ENCODE data around the gene STARD8. TPM values are rescaled to one million over a fixed set of nuclear protein-coding genes. Genes with fewer than 3 reads are reported as not detected.

The STARD8 gene
- polyA plus RNA-seq, 1 donor, result 2.6 TPM

- no peaks in the 10 kb centered on the region for H3K27me3 ChIP-seq (ENCODE audit: control insufficient read depth, insufficient read depth, low read length)
- no peak overlapping the region for H3K27ac ChIP-seq (ENCODE audit: low read length)
- no peaks in the 10 kb centered on the region for H3K4me1 ChIP-seq (ENCODE audit: control insufficient read depth, insufficient read depth, low read length)
- no peak for DNase-seq
- WGBS (ENCODE audit: insufficient coverage, low lambda C conversion rate), result no CpG with 5 or more reads among the region's 3 CpGs
- no peaks in the 10 kb centered on the region for H3K9me3 ChIP-seq (ENCODE audit: control insufficient read depth, low read depth, low read length)
- no peak overlapping the region for H3K4me3 ChIP-seq (ENCODE audit: low read length)
- H3K36me3 ChIP-seq (ENCODE audit: control insufficient read depth, insufficient read depth, low read length), result no peaks in the 10 kb centered on the region
These were observed 102.0 kb downstream of the STARD8 start for GRCh38 chrX:68749426-68749825.

- WGBS (ENCODE audit: insufficient coverage, low lambda C conversion rate), result no CpG with 5 or more reads among the region's 3 CpGs
- DNase-seq, result no peak
- Histone ChIP-seq H3K9me3 (ENCODE audit: control insufficient read depth, low read depth, low read length) (no peaks in the 10 kb centered on the region), H3K4me1 (ENCODE audit: control insufficient read depth, insufficient read depth, low read length) (no peaks in the 10 kb centered on the region), H3K27me3 (ENCODE audit: control insufficient read depth, insufficient read depth, low read length) (no peaks in the 10 kb centered on the region), H3K4me3 (ENCODE audit: low read length) (no peak overlapping the region), H3K36me3 (ENCODE audit: control insufficient read depth, insufficient read depth, low read length) (no peaks in the 10 kb centered on the region), H3K27ac (ENCODE audit: low read length) (no peak overlapping the region)
These were observed 102.8 kb downstream of the STARD8 start for GRCh38 chrX:68750316-68750715.

DNA sequence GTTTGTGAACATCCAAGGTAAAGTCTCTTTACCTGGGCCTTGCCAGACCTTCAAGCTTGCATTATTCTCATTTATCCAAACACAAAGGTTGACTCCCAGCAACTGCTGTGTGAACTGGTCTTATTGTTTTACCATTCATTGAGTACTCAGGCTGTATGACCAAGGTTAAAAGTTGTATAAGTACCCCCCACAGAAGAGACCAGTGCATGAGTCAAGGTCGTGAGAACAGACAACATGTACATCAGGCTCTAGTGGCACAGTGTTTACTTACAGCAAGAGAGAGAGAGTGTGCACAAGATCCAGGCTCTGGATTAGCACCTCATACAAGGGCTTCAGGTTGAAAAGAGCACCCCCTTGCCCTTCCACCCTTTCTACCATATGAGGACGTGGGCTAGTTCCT, 103.9 kb downstream of the STARD8 start:
- Histone ChIP-seq H3K27ac (ENCODE audit: low read length) (no peak overlapping the region), H3K36me3 (ENCODE audit: control insufficient read depth, insufficient read depth, low read length) (no peaks in the 10 kb centered on the region), H3K9me3 (ENCODE audit: control insufficient read depth, low read depth, low read length) (no peaks in the 10 kb centered on the region), H3K27me3 (ENCODE audit: control insufficient read depth, insufficient read depth, low read length) (no peaks in the 10 kb centered on the region), H3K4me1 (ENCODE audit: control insufficient read depth, insufficient read depth, low read length) (no peaks in the 10 kb centered on the region), H3K4me3 (ENCODE audit: low read length) (no peak overlapping the region)
- no CpG with 5 or more reads among the region's 2 CpGs for WGBS (ENCODE audit: insufficient coverage, low lambda C conversion rate)
- no peak for DNase-seq

DNA sequence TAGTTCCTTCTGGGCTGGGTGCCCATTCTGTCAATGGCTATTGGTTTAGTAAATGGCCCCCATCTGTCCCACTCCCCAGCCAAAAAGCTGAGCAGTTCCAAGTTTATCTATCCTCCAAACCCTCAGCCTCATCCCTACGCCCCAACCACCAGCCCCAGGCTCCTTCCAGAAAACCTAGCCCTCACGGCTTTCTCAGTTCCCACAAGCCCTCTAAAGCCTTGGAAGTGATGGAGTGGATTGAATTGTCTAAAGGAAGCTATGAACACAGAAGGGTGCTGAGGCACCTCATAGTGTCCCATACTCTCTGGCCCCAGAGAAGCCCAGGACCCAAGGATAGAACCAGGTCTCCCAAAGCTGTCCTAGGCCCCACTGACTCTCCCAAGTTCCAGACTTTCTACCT, 105.8 kb downstream of the STARD8 start:
- no peak for DNase-seq
- Histone ChIP-seq H3K4me1 (ENCODE audit: control insufficient read depth, insufficient read depth, low read length) (no peaks in the 10 kb centered on the region), H3K27ac (ENCODE audit: low read length) (no peak overlapping the region), H3K27me3 (ENCODE audit: control insufficient read depth, insufficient read depth, low read length) (no peaks in the 10 kb centered on the region), H3K4me3 (ENCODE audit: low read length) (no peak overlapping the region), H3K36me3 (ENCODE audit: control insufficient read depth, insufficient read depth, low read length) (no peaks in the 10 kb centered on the region), H3K9me3 (ENCODE audit: control insufficient read depth, low read depth, low read length) (no peaks in the 10 kb centered on the region)
- WGBS (ENCODE audit: insufficient coverage, low lambda C conversion rate), result no CpG with 5 or more reads among the region's 2 CpGs

GRCh38 chrX:68754406-68754805, 106.9 kb downstream of the STARD8 start:
- H3K27ac ChIP-seq (ENCODE audit: low read length), result no peak overlapping the region
- no peak for DNase-seq
- no peaks in the 10 kb centered on the region for H3K9me3 ChIP-seq (ENCODE audit: control insufficient read depth, low read depth, low read length)
- WGBS (ENCODE audit: insufficient coverage, low lambda C conversion rate), result no CpG with 5 or more reads among the region's 7 CpGs
- no peaks in the 10 kb centered on the region for H3K4me1 ChIP-seq (ENCODE audit: control insufficient read depth, insufficient read depth, low read length)
- H3K36me3 ChIP-seq (ENCODE audit: control insufficient read depth, insufficient read depth, low read length), result no peaks in the 10 kb centered on the region
- no peak overlapping the region for H3K4me3 ChIP-seq (ENCODE audit: low read length)
- no peaks in the 10 kb centered on the region for H3K27me3 ChIP-seq (ENCODE audit: control insufficient read depth, insufficient read depth, low read length)

DNA sequence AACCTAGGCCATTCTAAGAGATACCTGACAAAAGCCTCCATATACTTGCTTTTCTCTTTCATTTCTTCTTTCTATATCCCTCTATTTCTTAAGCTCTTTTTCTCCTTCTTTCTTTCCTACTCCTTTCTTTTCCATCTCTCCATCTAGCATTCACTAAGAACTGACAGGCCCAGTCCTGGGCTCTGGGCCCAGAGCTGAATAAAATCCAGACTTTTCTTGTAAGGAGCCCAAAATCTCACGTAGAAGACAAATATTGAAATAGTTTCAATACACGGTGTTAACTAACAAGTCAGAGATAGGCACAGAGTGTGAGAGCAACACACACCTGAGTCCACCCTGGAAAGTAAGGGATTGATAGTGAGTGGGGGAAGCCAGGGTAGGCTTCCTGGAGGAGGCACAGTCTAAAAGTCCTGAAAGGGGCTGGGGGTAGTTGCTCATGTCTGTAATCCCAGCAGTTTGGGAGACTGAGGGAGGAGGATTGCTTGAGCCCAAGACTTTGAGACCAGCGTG, 108.2 kb downstream of the STARD8 start:
- no peak overlapping the region for H3K4me3 ChIP-seq (ENCODE audit: low read length)
- H3K27ac ChIP-seq (ENCODE audit: low read length), result no peak overlapping the region
- no peaks in the 10 kb centered on the region for H3K9me3 ChIP-seq (ENCODE audit: control insufficient read depth, low read depth, low read length)
- no peak for DNase-seq
- WGBS (ENCODE audit: insufficient coverage, low lambda C conversion rate), result no CpG with 5 or more reads among the region's 3 CpGs
- no peaks in the 10 kb centered on the region for H3K27me3 ChIP-seq (ENCODE audit: control insufficient read depth, insufficient read depth, low read length)
- H3K36me3 ChIP-seq (ENCODE audit: control insufficient read depth, insufficient read depth, low read length), result no peaks in the 10 kb centered on the region
- H3K4me1 ChIP-seq (ENCODE audit: control insufficient read depth, insufficient read depth, low read length), result no peaks in the 10 kb centered on the region

- H3K4me3 ChIP-seq (ENCODE audit: low read length), result no peak overlapping the region
- H3K9me3 ChIP-seq (ENCODE audit: control insufficient read depth, low read depth, low read length), result no peaks in the 10 kb centered on the region
- no CpG with 5 or more reads among the region's 4 CpGs for WGBS (ENCODE audit: insufficient coverage, low lambda C conversion rate)
- no peak for DNase-seq
- no peaks in the 10 kb centered on the region for H3K4me1 ChIP-seq (ENCODE audit: control insufficient read depth, insufficient read depth, low read length)
- H3K36me3 ChIP-seq (ENCODE audit: control insufficient read depth, insufficient read depth, low read length), result no peaks in the 10 kb centered on the region
- H3K27ac ChIP-seq (ENCODE audit: low read length), result no peak overlapping the region
- no peaks in the 10 kb centered on the region for H3K27me3 ChIP-seq (ENCODE audit: control insufficient read depth, insufficient read depth, low read length)
These were observed 109.9 kb downstream of the STARD8 start for GRCh38 chrX:68757331-68757730.

DNA sequence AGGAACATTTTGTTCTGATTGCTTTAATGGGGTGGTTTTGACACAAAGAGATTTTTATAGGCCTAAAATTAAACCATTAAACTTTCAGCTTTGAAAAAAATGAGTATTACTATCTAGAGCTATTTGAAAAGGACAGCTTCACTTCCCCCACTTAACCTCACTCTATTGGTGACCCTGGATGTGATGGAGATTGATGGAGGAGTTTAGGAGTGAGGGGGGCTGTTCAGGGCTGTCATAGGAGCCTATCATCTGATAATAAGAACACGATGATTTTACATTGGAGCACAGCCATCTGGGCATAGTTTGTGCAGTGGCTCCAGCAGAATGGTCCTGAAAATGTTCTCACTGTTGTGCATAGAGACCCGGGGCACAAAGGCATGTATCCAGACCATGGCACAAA, 110.3 kb downstream of the STARD8 start:
- no peak for DNase-seq
- no peaks in the 10 kb centered on the region for H3K9me3 ChIP-seq (ENCODE audit: control insufficient read depth, low read depth, low read length)
- H3K27me3 ChIP-seq (ENCODE audit: control insufficient read depth, insufficient read depth, low read length), result no peaks in the 10 kb centered on the region
- H3K4me3 ChIP-seq (ENCODE audit: low read length), result no peak overlapping the region
- no peak overlapping the region for H3K27ac ChIP-seq (ENCODE audit: low read length)
- no CpG with 5 or more reads among the region's 2 CpGs for WGBS (ENCODE audit: insufficient coverage, low lambda C conversion rate)
- H3K4me1 ChIP-seq (ENCODE audit: control insufficient read depth, insufficient read depth, low read length), result no peaks in the 10 kb centered on the region
- no peaks in the 10 kb centered on the region for H3K36me3 ChIP-seq (ENCODE audit: control insufficient read depth, insufficient read depth, low read length)

DNA sequence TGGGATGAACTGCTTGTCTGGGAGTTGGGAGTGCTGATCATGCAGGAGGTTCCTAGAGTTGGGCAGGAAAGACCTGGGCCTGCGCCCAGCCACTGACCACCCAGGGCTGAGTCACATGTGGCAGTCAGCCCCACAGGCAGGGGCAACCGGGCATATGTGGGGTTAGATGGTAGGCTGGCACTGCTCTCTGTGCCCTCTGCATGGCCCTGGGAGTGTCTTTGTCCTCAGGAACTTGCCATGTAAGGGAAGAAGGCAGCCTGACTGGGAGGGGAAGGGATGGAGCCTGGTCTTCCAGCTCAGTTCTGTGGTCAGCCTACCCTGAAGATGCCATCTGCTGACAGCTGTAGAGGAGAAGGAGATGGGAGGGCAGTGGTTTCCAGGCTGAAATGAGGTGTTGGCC, 111.2 kb downstream of the STARD8 start:
- no peaks in the 10 kb centered on the region for H3K27me3 ChIP-seq (ENCODE audit: control insufficient read depth, insufficient read depth, low read length)
- no peaks in the 10 kb centered on the region for H3K36me3 ChIP-seq (ENCODE audit: control insufficient read depth, insufficient read depth, low read length)
- H3K4me3 ChIP-seq (ENCODE audit: low read length), result no peak overlapping the region
- H3K9me3 ChIP-seq (ENCODE audit: control insufficient read depth, low read depth, low read length), result no peaks in the 10 kb centered on the region
- H3K4me1 ChIP-seq (ENCODE audit: control insufficient read depth, insufficient read depth, low read length), result no peaks in the 10 kb centered on the region
- WGBS (ENCODE audit: insufficient coverage, low lambda C conversion rate), result no CpG with 5 or more reads among the region's 2 CpGs
- no peak for DNase-seq
- no peak overlapping the region for H3K27ac ChIP-seq (ENCODE audit: low read length)

- WGBS (ENCODE audit: insufficient coverage, low lambda C conversion rate), result no CpG with 5 or more reads among the region's 2 CpGs
- no peak overlapping the region for H3K4me3 ChIP-seq (ENCODE audit: low read length)
- DNase-seq, result no peak
These were observed 113.6 kb downstream of the STARD8 start for GRCh38 chrX:68761086-68761485.

GRCh38 chrX:68762766-68763165, 115.3 kb downstream of the STARD8 start:
- no peaks in the 10 kb centered on the region for H3K4me1 ChIP-seq (ENCODE audit: control insufficient read depth, insufficient read depth, low read length)
- H3K36me3 ChIP-seq (ENCODE audit: control insufficient read depth, insufficient read depth, low read length), result no peaks in the 10 kb centered on the region
- H3K4me3 ChIP-seq (ENCODE audit: low read length), result no peak overlapping the region
- H3K9me3 ChIP-seq (ENCODE audit: control insufficient read depth, low read depth, low read length), result no peaks in the 10 kb centered on the region
- DNase-seq, result peak; percentile 1 to 3
- H3K27me3 ChIP-seq (ENCODE audit: control insufficient read depth, insufficient read depth, low read length), result no peaks in the 10 kb centered on the region
- no peak overlapping the region for H3K27ac ChIP-seq (ENCODE audit: low read length)

More at GRCh38 chrX:68761086-68761485, 113.6 kb downstream of the STARD8 start:
- H3K4me1 ChIP-seq (ENCODE audit: control insufficient read depth, insufficient read depth, low read length), result no peaks in the 10 kb centered on the region
- no peak overlapping the region for H3K27ac ChIP-seq (ENCODE audit: low read length)
- H3K27me3 ChIP-seq (ENCODE audit: control insufficient read depth, insufficient read depth, low read length), result no peaks in the 10 kb centered on the region
- no peaks in the 10 kb centered on the region for H3K36me3 ChIP-seq (ENCODE audit: control insufficient read depth, insufficient read depth, low read length)
- no peaks in the 10 kb centered on the region for H3K9me3 ChIP-seq (ENCODE audit: control insufficient read depth, low read depth, low read length)

All from large intestine (tissue), 3 donors.